HG03439 (cell line): Measurements from ENCODE around the gene FASTKD2.

ENCODE experiments used
- ATAC-seq: cut with Tn5 transposase; IDR thresholded peaks from one replicate; pipeline ENCODE4 v1.9.1; 2021; ENCODE audit warnings: mild to moderate bottlenecking, moderate library complexity; ENCODE audit not compliant: unreplicated experiment

The FASTKD2 gene

DNA sequence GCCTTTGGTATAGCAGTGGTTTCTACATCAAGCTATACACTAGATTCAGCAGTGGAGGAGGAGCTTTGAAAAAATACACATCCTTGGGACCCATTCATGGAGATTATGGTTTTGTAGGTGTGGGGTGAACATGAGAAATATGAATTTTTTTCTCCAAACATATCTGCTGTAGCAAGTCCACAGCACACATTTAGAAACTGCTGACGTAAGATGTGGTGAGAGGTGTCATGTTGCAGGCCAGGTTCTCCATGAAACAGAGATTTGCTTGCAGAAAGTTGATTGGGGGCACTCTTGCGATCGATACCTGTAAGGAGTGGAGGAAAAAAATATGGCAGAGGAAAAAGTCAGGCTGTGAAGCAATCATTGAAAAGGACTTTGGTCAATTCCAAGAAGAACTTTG is 67.9 kb downstream of the FASTKD2 start:
- no peak for ATAC-seq

- ATAC-seq: no peak
Observed at GRCh38 chr2:206836722-206837121, 71.3 kb downstream of the FASTKD2 start.

GRCh38 chr2:206837775-206838174 is 72.4 kb downstream of the FASTKD2 start:
- no peak for ATAC-seq

DNA sequence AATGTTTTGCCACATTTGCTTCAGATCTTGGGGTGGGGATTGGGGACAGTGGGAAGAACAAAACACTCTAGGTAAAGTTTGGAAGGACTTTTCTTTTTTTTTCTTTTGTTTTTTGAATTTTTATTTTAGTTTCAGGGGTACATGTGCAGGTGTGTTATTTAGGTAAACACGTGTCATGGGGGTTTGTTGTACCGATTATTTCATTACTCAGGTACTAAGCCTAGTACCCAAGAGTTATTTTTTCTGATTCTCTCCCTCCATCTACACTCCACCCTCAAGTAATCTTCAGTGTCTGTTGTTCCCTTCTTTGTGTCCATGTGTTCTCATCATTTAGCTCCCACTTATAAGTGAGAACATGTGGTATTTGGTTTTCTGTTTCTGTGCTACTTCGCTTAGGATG is 73.3 kb downstream of the FASTKD2 start:
- ATAC-seq: no peak

DNA sequence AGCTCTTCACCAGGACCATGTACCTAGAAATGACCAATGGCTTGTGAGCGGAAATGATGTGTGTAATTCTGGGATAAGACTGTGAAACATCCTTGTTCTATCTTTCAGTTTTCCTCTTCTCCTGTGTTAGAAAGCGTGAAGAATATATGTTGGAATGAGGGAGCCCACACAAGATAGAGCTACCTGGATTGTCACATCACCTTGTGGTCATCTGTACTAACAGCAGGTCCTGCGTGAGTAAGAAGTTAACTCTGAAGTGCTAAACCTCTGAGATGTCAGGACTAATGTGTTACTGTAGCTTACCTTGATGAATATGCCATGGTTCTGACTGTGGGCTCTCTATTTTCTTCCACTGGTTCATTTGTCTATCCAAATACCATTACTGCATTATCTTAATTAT is 75.6 kb downstream of the FASTKD2 start:
- no peak for ATAC-seq
